ENCODE data around the gene ERRFI1. TPM values are rescaled to one million over a fixed set of nuclear protein-coding genes. Genes with fewer than 3 reads are reported as not detected.
A peak's percentile ranks its signal among the peaks of the same experiment; 100 is the strongest.

Gene ERRFI1
- total RNA-seq, 1 donor from 2014 or later: 62.3 TPM

- no peak for DNase-seq (ENCODE audit: low spot score)
Measured at GRCh38 chr1:8004113-8004802, 21.9 kb downstream of the ERRFI1 start.

GRCh38 chr1:8003438-8004112 lies 22.5 kb downstream of the ERRFI1 start:
- no peak for DNase-seq (ENCODE audit: low spot score)

GRCh38 chr1:8002921-8003320 lies 23.2 kb downstream of the ERRFI1 start:
- DNase-seq (ENCODE audit: low spot score): no peak

- no peak for DNase-seq (ENCODE audit: low spot score)
Measured at GRCh38 chr1:8002329-8002910, 23.7 kb downstream of the ERRFI1 start.

GRCh38 chr1:7995437-7995836 lies 30.7 kb downstream of the ERRFI1 start:
- no peak for DNase-seq (ENCODE audit: low spot score)

GRCh38 chr1:7994827-7995226 lies 31.3 kb downstream of the ERRFI1 start:
- DNase-seq (ENCODE audit: low spot score): no peak

GRCh38 chr1:7993593-7994479 lies 32.3 kb downstream of the ERRFI1 start:
- no peak for DNase-seq (ENCODE audit: low spot score)

GRCh38 chr1:7992885-7993284 lies 33.2 kb downstream of the ERRFI1 start:
- DNase-seq (ENCODE audit: low spot score): no peak

GRCh38 chr1:7991504-7992440 lies 34.3 kb downstream of the ERRFI1 start:
- DNase-seq (ENCODE audit: low spot score): no peak

GRCh38 chr1:7989762-7990428 lies 36.2 kb downstream of the ERRFI1 start:
- DNase-seq (ENCODE audit: low spot score): no peak

- no peak for DNase-seq (ENCODE audit: low spot score)
Measured at GRCh38 chr1:7988576-7988975, 37.5 kb downstream of the ERRFI1 start.

GRCh38 chr1:7987528-7987927 lies 38.6 kb downstream of the ERRFI1 start:
- no peak for DNase-seq (ENCODE audit: low spot score)

GRCh38 chr1:7985851-7986612 lies 40.1 kb downstream of the ERRFI1 start:
- DNase-seq (ENCODE audit: low spot score): no peak

GRCh38 chr1:7984811-7985210 lies 41.3 kb downstream of the ERRFI1 start:
- no peak for DNase-seq (ENCODE audit: low spot score)

- no peak for DNase-seq (ENCODE audit: low spot score)
Measured at GRCh38 chr1:7983086-7983778, 42.9 kb downstream of the ERRFI1 start.

GRCh38 chr1:7980984-7981383 lies 45.1 kb downstream of the ERRFI1 start:
- DNase-seq (ENCODE audit: low spot score): no peak

- peak; percentile 71 for DNase-seq (ENCODE audit: low spot score)
Measured at GRCh38 chr1:7975212-7975865, 50.8 kb downstream of the ERRFI1 start.

GRCh38 chr1:7973086-7973485 lies 53.0 kb downstream of the ERRFI1 start:
- no peak for DNase-seq (ENCODE audit: low spot score)

- DNase-seq (ENCODE audit: low spot score): no peak
Measured at GRCh38 chr1:7972285-7972684, 53.8 kb downstream of the ERRFI1 start.
